GM18520 (cell line): ENCODE data around the gene MIEN1.
A peak's percentile ranks its signal among the peaks of the same experiment; 100 is the strongest.
"Not testable (repeated sequence)": the region's sequence is repeated elsewhere in the genome, so short reads cannot be mapped to it uniquely, and the experiment has no call there.

Experiments
- ATAC-seq: cut with Tn5 transposase; IDR thresholded peaks from one replicate; pipeline ENCODE4 v1.9.1; 2021; ENCODE audit not compliant: unreplicated experiment

The MIEN1 gene

DNA sequence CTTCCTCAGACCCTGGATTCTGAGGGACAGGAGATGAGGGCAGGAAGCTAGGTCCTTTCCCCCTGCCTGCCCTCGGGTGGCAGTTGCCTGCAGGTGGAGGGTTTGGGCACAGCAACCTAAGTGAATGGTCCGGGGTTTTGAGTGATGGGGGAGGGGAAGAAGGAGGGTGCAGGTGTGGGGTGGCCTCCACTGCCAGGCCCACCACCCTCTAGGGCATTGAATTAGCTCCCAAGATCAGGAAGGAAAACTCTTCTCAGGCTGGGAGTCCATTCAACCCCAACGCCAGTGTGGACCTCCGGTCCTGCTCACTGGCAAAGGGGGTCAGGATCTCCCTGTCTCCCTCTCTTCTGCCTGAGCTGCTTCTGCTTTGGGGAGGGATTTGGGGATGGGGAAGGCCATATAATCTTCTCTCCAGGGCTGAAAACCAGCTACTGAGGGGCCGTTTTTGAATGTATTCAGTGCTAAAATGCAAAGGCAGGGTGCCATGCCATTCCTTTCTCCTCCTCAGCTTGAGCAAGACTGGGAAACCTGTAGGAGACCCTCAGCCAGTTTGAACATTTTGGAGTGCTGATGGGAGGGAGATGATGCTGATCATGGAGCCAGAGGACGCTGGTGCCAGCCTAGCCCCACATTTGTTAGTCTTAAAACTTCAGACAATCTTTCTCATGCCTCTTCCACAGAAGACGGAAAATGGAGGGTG, 26.2 kb upstream of the MIEN1 start:
- no peak for ATAC-seq

- no peak for ATAC-seq
Observed at GRCh38 chr17:39755554-39756379, 25.4 kb upstream of the MIEN1 start.

DNA sequence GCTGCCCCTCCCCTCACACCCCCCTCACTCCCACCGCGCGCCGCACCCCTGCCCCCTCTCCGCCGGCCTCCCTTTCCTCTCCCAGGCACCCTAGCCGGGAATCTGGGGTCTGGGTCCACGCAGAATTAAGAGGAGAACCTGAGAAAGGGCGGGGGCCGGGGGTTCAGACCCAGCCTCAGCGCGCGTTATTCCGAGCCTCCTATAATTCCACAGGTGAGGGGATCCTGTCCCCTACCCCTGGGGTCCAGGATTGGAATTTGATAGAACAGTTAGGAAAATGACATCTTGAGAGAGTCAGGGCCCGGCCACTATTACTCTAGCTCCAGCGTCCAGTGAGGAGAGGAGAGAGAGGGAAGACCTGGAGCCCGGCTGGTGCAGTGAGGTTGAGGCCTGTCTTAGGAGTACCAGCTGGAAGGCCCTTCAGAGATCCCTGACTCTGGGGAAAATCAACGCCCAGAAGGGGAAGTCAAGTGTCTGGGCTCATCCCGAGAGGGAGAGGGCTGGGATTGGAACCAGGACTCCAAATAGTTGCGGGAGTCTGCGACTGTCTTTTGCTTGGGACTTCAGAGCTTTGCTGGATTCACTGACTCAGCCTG, 24.7 kb upstream of the MIEN1 start:
- no peak for ATAC-seq

- ATAC-seq = peak; percentile 59
Observed at GRCh38 chr17:39754161-39754957, 24.0 kb upstream of the MIEN1 start.

GRCh38 chr17:39753514-39754160, 23.3 kb upstream of the MIEN1 start:
- ATAC-seq = peak; percentile 8

DNA sequence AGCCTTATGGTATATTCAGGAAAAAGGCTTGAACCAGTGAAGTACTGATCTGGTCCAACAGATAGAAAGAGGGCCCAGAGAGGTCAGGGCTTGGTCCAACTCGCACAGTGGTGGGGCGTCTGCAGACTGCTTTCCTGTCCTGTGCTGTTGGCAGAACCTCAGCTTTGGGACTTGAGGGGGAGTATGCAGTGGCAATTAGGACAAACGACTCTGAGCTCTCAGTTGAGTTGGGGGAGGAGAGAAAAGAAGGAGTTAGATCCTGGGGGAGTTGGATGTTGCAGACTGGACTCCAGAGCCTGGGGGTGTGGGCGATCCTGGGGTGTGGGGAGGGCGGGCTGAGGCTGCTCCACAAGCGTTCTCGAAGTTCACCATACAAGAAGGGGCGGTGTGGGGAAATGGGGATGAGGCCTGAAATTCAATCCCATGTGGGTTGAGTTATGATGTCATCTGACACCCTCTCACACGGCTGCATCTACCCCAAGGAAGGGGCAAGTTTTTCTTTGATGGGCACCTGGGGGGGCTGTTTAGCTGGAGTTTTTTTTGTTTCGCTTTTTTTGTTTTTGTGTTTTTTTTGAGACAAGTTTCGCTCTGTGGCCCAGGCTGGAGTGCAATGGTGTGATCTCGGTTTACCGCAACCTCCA, 22.0 kb upstream of the MIEN1 start:
- no peak for ATAC-seq

DNA sequence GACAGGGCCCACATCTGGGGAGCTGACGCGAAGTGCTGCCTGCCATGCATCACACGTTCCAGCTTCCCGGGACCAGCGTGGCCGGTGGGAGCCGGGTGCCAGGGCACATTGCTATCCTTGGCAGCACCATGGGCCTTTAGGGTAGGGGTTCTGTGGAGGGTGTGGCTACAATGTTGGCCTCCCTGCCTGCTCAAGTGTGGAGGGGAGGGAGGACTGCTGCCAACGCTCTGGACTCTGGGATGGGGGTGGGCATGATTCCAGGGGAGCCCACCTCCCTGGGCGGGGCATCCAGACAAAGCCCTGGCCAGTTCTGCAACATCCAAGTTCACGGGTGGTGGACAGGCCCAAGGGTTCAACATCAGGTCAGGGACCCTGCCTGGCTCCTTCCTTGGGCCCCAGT, 21.3 kb upstream of the MIEN1 start:
- ATAC-seq = no peak

- ATAC-seq = no peak
Observed at GRCh38 chr17:39751016-39751543, 20.7 kb upstream of the MIEN1 start.

- no peak for ATAC-seq
Observed at GRCh38 chr17:39750131-39751015, 20.0 kb upstream of the MIEN1 start.

GRCh38 chr17:39748444-39749034, 18.2 kb upstream of the MIEN1 start:
- not testable (repeated sequence) for ATAC-seq

GRCh38 chr17:39747745-39748144, 17.4 kb upstream of the MIEN1 start:
- no peak for ATAC-seq

- ATAC-seq = no peak
Observed at GRCh38 chr17:39746145-39746461, 15.8 kb upstream of the MIEN1 start.

DNA sequence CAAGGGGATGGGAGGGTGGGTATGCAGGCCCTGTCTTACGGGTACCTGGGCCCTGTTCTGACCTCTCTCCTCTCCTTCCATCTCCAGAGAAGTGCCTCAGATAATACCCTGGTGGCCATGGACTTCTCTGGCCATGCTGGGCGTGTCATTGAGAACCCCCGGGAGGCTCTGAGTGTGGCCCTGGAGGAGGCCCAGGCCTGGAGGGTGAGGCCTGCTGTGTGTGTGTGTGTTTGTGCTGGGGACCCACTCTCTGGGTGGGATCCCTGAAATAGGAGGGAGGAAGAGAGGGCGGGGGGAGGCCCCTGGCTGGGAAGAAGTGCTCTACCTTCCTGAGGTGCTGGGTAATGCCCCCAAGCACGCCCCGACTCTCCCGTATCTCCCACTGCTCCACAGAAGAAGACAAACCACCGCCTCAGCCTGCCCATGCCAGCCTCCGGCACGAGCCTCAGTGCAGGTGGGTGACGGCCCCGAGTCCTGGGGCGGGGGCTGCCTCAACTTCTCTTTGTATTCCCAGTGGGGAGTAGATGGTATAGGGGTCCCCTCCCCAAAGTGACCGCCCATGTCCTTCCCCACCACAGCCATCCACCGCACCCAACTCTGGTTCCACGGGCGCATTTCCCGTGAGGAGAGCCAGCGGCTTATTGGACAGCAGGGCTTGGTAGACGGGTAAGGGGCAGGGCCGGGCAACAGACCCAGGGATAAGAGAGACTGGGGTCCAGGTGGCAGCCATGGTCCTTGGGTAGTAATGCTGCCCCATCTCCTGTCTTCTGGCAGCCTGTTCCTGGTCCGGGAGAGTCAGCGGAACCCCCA, 15.2 kb upstream of the MIEN1 start:
- no peak for ATAC-seq

DNA sequence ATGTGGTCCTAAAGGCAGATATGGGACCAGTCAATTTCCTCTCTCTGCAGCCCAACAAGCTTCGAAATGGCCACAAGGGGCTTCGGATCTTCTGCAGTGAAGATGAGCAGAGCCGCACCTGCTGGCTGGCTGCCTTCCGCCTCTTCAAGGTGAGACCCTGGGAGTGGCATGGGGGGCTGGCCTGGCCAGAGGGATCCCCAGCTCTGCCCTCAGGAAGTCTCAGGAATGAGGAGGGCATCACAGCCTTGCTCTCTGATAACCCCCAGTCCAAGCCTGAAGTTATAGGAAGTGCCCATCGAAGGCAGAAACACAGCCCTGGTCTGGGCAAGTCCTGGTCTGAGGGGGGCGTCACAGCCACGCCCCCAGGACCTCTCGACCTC, 14.5 kb upstream of the MIEN1 start:
- ATAC-seq = no peak

DNA sequence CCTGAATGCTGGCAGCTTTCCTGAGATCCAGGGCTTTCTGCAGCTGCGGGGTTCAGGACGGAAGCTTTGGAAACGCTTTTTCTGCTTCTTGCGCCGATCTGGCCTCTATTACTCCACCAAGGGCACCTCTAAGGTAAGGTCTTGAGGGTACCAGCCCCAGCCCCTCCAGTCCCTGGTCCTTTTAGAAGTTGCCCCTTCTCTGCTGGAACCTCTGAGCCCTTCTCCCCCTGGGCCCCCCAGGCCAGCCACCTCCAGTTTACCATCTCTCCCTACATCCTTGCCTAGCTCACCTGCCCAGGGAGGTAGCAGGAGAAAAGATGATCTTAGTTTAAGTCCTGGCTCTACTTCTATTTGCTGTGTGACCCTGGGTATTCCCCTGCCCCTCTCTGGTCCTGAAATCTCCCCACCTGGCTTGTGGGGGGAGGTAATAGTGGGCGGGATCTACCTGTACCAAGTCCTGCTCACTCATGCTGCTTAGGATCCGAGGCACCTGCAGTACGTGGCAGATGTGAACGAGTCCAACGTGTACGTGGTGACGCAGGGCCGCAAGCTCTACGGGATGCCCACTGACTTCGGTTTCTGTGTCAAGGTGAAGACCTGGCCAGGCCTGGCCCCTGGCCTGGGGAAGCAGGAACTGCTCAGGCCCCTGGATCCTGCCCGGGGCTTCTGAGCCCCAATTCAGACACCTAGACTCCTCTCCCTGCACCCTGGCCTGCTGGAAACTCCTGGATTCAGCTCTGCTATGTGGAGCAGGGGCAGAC, 13.9 kb upstream of the MIEN1 start:
- ATAC-seq = no peak

DNA sequence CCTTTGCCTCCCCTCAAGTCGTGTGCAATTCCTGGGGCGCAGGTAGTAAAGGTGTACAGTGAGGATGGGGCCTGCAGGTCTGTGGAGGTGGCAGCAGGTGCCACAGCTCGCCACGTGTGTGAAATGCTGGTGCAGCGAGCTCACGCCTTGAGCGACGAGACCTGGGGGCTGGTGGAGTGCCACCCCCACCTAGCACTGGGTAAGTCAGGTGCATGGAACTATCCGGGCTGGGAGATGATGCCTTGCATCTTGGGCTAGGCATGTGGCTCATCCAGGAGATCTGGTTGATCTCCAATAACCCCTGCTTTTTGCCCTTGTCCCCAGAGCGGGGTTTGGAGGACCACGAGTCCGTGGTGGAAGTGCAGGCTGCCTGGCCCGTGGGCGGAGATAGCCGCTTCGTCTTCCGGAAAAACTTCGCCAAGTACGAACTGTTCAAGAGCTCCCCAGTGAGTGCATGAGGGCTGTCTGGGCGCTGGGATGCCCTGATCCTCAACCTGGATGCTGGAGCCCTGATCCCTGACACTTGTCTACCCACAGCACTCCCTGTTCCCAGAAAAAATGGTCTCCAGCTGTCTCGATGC, 12.6 kb upstream of the MIEN1 start:
- no peak for ATAC-seq
